ENCODE data around the gene MOGAT2.
A peak's percentile ranks its signal among the peaks of the same experiment; 100 is the strongest.
"Not testable (repeated sequence)": the region's sequence is repeated elsewhere in the genome, so short reads cannot be mapped to it uniquely, and the experiment has no call there.

MOGAT2 gene

GRCh38 chr11:75745807-75746206 lies 28.2 kb downstream of the MOGAT2 start:
- ChIA-PET POLR2A (ENCODE audit: low non-redundant PET) (no interaction called here), CTCF (no interaction called here)
- TF ChIP-seq CTCF (conservative IDR thresholded peaks at IDR 0.05; ENCODE audit: low read depth): no peak
- no peak overlapping the region for H3K27ac ChIP-seq
- DNase-seq (ENCODE audit: low spot score): no peak

- H3K27ac ChIP-seq; DNase-seq (ENCODE audit: low spot score); CTCF ChIA-PET; POLR2A ChIA-PET (ENCODE audit: low non-redundant PET): not testable (repeated sequence)
Observed at GRCh38 chr11:75748729-75749273, 31.2 kb downstream of the MOGAT2 start.

- POLR2A ChIA-PET (ENCODE audit: low non-redundant PET); DNase-seq (ENCODE audit: low spot score); H3K27ac ChIP-seq: not testable (repeated sequence)
- CTCF ChIA-PET: interaction anchor here (0.6 kb wide), 1 partner anchor 8 kb away, joined by 7 read pairs; no protein-coding TSS in a partner anchor
Observed at GRCh38 chr11:75754933-75755332, 37.3 kb downstream of the MOGAT2 start.

- CTCF ChIA-PET: no interaction called here
- POLR2A ChIA-PET (ENCODE audit: low non-redundant PET): no interaction called here
- TF ChIP-seq CTCF (conservative IDR thresholded peaks at IDR 0.05; ENCODE audit: low read depth): no peak
- DNase-seq (ENCODE audit: low spot score): no peak
- no peak overlapping the region for H3K27ac ChIP-seq
Observed at GRCh38 chr11:75757651-75758050, 40.0 kb downstream of the MOGAT2 start.

GRCh38 chr11:75759832-75760231 lies 42.2 kb downstream of the MOGAT2 start:
- no peak for TF ChIP-seq CTCF (conservative IDR thresholded peaks at IDR 0.05; ENCODE audit: low read depth)
- DNase-seq (ENCODE audit: low spot score): no peak
- no peak overlapping the region for H3K27ac ChIP-seq
- ChIA-PET CTCF (interaction anchor here (0.6 to 1.4 kb wide), 3 partner anchors 10 to 43 kb away, joined by 3 to 4 read pairs (median 3); no protein-coding TSS in a partner anchor), POLR2A (ENCODE audit: low non-redundant PET) (no interaction called here)

- ChIA-PET POLR2A (ENCODE audit: low non-redundant PET) (no interaction called here), CTCF (interaction anchor here (0.8 to 1.4 kb wide), 2 partner anchors 9 to 43 kb away, joined by 3 to 4 read pairs; no protein-coding TSS in a partner anchor)
- TF ChIP-seq CTCF (conservative IDR thresholded peaks at IDR 0.05; ENCODE audit: low read depth): no peak
- no peak overlapping the region for H3K27ac ChIP-seq
- no peak for DNase-seq (ENCODE audit: low spot score)
Observed at GRCh38 chr11:75760243-75760642, 42.6 kb downstream of the MOGAT2 start.

- POLR2A ChIA-PET (ENCODE audit: low non-redundant PET): no interaction called here
- peak; percentile 28 for DNase-seq (ENCODE audit: low spot score)
- H3K27ac ChIP-seq: no peak overlapping the region
- CTCF ChIA-PET: interaction anchor here (0.6 to 1.4 kb wide), 3 partner anchors 8 to 307 kb away, joined by 3 to 4 read pairs (median 3); no protein-coding TSS in a partner anchor
- TF ChIP-seq CTCF (conservative IDR thresholded peaks at IDR 0.05; ENCODE audit: low read depth): no peak
Observed at GRCh38 chr11:75760710-75761493, 43.3 kb downstream of the MOGAT2 start.

Measured in RWPE1 (cell line).